ENCODE results near the gene C12orf50. TPM values are rescaled to one million over a fixed set of nuclear protein-coding genes. Genes with fewer than 3 reads are reported as not detected.

C12orf50 gene
- polyA plus RNA-seq, 3 donors, result not detected

GRCh38 chr12:87952223-87952622 is 77.0 kb downstream of the C12orf50 start:
- H3K36me3 ChIP-seq (replicated peaks in 1 of 2; ENCODE audit: control insufficient read depth in 1 of 2, insufficient read depth in 2 of 2, low read length in 2 of 2), result no peaks in the 10 kb centered on the region
- Mint-ChIP-seq H3K27ac (no peak overlapping the region), H3K27me3 (ENCODE audit: low read depth in 3 of 3) (peaks cover 0 to 2% (median 0%) of the 10 kb centered on the region in 3 donors), H3K4me1 (no peaks in the 10 kb centered on the region), H3K9me3 (peaks cover 0 to 6% (median 0%) of the 10 kb centered on the region in 7 donors), H3K4me3 (no peak overlapping the region), H3K36me3 (no peaks in the 10 kb centered on the region)
- intact Hi-C loops (cut with micrococcal nuclease), result no loop called here
- no peak overlapping the region for H3K4me3 ChIP-seq (replicated peaks in 1 of 3; ENCODE audit: low read depth in 2 of 3, low read length in 3 of 3)
- H3K27me3 ChIP-seq (ENCODE audit: control insufficient read depth in 2 of 2, insufficient read depth in 2 of 2, low read length in 2 of 2), result no peaks in the 10 kb centered on the region
- WGBS (ENCODE audit: insufficient coverage), result no CpG with 5 or more reads among the region's 2 CpGs
- no peaks in the 10 kb centered on the region for H3K9me3 ChIP-seq (replicated peaks in 1 of 2; ENCODE audit: control insufficient read depth in 1 of 2, insufficient read depth in 1 of 2, low read length in 2 of 2)
- no peak for DNase-seq
- no peak for TF ChIP-seq CTCF (IDR thresholded peaks at IDR 0.05)
- no peak overlapping the region for H3K27ac ChIP-seq (ENCODE audit: low read depth in 1 of 2, low read length in 2 of 2)
- H3K9ac ChIP-seq (ENCODE audit: insufficient read depth, low read length, poor library complexity, severe bottlenecking), result no peak overlapping the region
- H2AFZ ChIP-seq (ENCODE audit: insufficient read depth, low read depth, low read length, poor library complexity, severe bottlenecking), result no peak overlapping the region
- H3K4me2 ChIP-seq (replicated peaks; ENCODE audit: extremely low read depth, low read length, poor library complexity, severe bottlenecking), result no peak overlapping the region
- H3K4me1 ChIP-seq (ENCODE audit: control insufficient read depth in 1 of 2, insufficient read depth in 2 of 2, low read length in 2 of 2), result no peaks in the 10 kb centered on the region
- H3K79me2 ChIP-seq (ENCODE audit: insufficient read depth, low read length), result no peaks in the 10 kb centered on the region
- no peaks in the 10 kb centered on the region for H4K20me1 ChIP-seq (ENCODE audit: insufficient read depth, low read length)

DNA sequence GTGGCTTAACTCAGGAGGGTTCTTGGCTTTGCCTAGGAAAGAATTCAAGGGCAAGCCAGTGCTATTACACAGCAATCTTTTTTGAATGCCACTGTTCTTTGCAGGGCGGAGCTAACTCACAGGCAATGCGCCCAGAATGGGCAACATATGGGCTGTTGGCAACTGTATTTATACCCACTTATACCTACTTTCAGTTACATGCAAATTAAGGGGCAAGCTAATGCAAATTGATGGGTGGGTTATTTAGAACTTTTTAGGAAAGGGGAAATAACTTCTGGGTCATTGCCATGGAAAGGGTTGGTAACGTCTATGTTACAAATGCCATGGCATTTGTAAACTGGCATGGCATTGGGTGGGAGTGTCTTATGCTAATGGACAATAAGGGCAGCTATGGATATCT is 85.4 kb downstream of the C12orf50 start:
- no peaks in the 10 kb centered on the region for H3K27me3 ChIP-seq (ENCODE audit: control insufficient read depth in 2 of 2, insufficient read depth in 2 of 2, low read length in 2 of 2)
- H2AFZ ChIP-seq (ENCODE audit: insufficient read depth, low read depth, low read length, poor library complexity, severe bottlenecking), result no peak overlapping the region
- no peaks in the 10 kb centered on the region for H3K4me1 Mint-ChIP-seq
- H3K27ac Mint-ChIP-seq, result no peak overlapping the region
- H3K4me1 ChIP-seq (ENCODE audit: control insufficient read depth in 1 of 2, insufficient read depth in 2 of 2, low read length in 2 of 2), result no peaks in the 10 kb centered on the region
- H3K27me3 Mint-ChIP-seq (ENCODE audit: low read depth in 3 of 3), result no peaks in the 10 kb centered on the region
- no peak overlapping the region for H3K27ac ChIP-seq (ENCODE audit: low read depth in 1 of 2, low read length in 2 of 2)
- H3K36me3 ChIP-seq (replicated peaks in 1 of 2; ENCODE audit: control insufficient read depth in 1 of 2, insufficient read depth in 2 of 2, low read length in 2 of 2), result no peaks in the 10 kb centered on the region
- no peak overlapping the region for H3K4me3 Mint-ChIP-seq
- no peaks in the 10 kb centered on the region for H4K20me1 ChIP-seq (ENCODE audit: insufficient read depth, low read length)
- H3K9me3 Mint-ChIP-seq, result peaks cover 2 to 12% (median 4%) of the 10 kb centered on the region in 7 donors
- H3K4me3 ChIP-seq (replicated peaks in 1 of 3; ENCODE audit: low read depth in 2 of 3, low read length in 3 of 3), result no peak overlapping the region
- no peaks in the 10 kb centered on the region for H3K9me3 ChIP-seq (replicated peaks in 1 of 2; ENCODE audit: control insufficient read depth in 1 of 2, insufficient read depth in 1 of 2, low read length in 2 of 2)
- no peak for TF ChIP-seq CTCF (IDR thresholded peaks at IDR 0.05)
- no peaks in the 10 kb centered on the region for H3K36me3 Mint-ChIP-seq
- DNase-seq, result no peak
- WGBS (ENCODE audit: insufficient coverage), result no CpG with 5 or more reads among the region's 3 CpGs
- no peak overlapping the region for H3K4me2 ChIP-seq (replicated peaks; ENCODE audit: extremely low read depth, low read length, poor library complexity, severe bottlenecking)
- H3K9ac ChIP-seq (ENCODE audit: insufficient read depth, low read length, poor library complexity, severe bottlenecking), result no peak overlapping the region
- H3K79me2 ChIP-seq (ENCODE audit: insufficient read depth, low read length), result no peaks in the 10 kb centered on the region
- intact Hi-C loops (cut with micrococcal nuclease), result no loop called here
